Measurements from ENCODE around the gene ANKRD66.

- TF ChIP-seq CTCF (IDR thresholded peaks at IDR 0.05) (no peak), POLR2A (IDR thresholded peaks at IDR 0.05) (no peak)
These were observed 43.7 kb downstream of the ANKRD66 start for GRCh38 chr6:46790355-46790874.

All from uterus (tissue), 2 donors.